ENCODE data around the gene ARF6.
"Not testable (repeated sequence)": the region's sequence is repeated elsewhere in the genome, so short reads cannot be mapped to it uniquely, and the experiment has no call there.

ARF6 gene

DNA sequence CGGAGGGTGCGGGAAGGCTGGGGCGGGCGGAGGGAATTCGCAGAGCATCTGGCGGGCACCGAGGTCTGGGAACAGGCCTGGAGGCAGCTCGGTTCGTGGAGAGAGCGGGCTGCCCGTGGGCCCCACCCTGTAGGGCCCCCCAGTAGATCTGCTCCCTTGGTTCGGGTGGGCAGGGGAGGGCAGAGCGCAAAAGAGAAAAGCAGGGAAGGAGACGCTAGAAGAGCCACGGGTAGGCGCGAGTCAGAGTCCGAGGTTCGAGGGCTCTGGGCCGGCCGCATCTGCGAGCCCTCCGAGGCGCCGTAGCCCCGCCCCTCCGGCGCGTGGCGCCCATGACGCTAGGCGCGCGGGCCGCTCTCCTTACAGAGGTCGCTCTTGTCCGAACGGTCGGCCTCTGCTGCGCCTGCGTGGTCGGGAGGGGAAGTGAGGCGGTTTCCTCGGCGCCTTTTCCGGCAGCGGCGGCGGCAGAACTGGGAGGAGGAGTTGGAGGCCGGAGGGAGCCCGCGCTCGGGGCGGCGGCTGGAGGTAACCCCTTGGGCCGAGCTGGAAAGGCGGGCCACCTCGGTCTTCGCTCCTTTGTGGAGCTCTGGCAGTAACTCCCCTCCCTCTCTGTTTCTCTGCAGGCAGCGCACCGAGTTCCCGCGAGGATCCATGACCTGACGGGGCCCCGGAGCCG is at the start of gene ARF6:
TSS of gene ARF6 (plus strand) at position 447 of the 673 bp plus-strand sequence. CDS start 655 bp downstream, outside the sequence.
- peak; percentile 94 to 98 for DNase-seq

DNA sequence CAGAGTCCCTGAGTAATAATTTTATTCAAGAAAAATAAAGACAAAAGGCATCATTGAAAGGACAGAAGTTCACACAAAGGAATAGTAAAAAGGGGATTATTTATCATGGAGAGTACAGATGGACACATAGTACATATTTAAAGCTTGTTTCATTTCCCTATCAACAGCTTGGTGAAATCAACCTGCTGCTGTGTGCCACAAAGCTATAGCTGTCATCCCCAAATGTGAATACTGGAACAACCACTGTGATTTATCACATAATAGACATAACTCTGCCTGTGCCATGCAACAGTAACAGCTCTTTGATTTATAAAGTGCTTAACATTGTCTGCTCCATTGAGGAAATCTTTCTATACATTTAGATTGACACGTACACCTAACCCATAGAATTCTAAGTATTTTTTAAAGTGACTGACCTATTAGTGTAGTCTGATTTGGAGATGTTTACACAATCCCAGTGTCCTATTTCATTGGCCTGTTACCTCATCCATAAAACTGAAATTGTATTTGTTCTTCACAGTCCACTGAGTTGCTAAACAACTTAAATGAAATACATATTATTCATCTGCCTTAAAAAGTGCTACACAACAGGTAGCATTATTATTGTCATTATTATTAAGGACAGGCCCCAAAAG is 43.6 kb upstream of the ARF6 start:
- DNase-seq, result no peak

DNA sequence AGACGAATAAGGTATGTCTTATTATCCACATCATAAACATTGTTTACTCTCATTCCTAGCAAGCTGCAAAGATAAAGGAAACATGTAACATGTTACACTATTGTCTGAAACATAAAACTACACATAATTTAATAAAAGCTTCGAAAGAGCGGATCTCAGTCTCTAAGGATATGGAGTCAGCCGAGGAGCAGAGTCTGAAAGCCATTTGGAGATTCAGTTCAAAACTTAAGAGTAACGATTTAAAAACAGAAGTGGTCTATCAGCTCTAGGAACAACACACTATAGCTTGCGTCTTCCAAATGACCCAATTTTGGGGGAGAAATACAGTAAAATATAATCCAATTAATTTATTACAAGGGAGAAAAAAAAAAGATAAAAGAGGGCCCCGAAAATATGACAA is 41.1 kb upstream of the ARF6 start:
- DNase-seq, result no peak

DNA sequence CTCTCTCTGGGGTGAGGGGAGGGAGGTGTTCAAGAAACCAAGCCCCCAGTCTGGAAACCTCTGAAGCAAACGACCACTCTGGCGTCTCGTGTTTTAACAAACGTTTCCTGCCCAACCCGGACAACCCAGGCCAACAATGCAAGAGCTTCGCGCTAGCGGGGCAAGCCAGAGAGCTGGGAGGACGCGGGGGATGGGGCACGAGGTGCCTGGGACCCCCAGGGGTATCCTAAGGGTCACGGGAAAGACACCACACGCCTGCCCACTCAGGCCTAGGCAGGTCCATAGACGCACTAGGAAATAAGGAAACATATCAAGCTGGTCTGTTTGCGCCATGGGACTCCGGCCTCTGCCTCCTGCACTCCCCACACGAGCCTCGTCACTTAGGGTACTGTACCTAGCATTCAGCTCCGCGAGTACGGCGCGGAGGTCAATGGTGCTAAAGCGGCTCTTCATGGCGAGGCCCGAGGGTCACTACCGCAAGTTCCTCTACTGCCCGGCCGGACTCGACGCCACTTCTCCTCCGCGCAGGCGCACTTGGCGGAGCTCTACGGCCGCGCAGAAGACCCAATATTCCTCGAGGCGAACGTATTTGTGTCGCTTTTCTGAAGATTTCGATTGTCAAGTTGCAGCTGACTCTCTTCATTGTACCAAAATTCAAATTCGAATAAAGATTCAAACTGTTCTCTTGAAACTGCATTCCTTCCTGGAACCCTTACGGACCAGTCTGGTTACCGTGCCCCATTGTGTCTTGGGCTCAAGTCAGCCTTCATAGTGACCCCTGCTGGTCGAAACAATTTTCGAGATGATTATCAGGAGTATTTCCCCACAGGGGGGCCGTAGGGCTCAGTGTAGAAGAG is 40.4 kb upstream of the ARF6 start, which contains the start of gene NEMF:
TSS of gene NEMF (minus strand) at position 488 of the 857 bp plus-strand sequence. CDS start at position 453, 35 bp downstream.
- peak; percentile 93 for DNase-seq

DNA sequence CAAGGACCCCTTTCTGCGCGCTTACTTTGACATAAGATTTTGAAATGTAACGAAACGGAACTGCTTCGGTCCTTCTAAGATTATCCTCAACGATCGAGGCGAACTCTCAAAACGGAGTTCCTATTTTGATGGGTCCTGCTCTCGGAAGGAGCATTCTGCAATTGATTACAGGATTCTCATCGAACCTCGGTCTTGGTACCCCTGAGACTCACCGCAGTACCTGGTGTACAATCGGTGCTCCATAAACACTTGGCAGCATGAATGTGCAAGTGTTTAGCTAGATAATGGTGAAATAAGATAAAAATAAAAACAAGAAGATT is 39.8 kb upstream of the ARF6 start:
- DNase-seq, result no peak

DNA sequence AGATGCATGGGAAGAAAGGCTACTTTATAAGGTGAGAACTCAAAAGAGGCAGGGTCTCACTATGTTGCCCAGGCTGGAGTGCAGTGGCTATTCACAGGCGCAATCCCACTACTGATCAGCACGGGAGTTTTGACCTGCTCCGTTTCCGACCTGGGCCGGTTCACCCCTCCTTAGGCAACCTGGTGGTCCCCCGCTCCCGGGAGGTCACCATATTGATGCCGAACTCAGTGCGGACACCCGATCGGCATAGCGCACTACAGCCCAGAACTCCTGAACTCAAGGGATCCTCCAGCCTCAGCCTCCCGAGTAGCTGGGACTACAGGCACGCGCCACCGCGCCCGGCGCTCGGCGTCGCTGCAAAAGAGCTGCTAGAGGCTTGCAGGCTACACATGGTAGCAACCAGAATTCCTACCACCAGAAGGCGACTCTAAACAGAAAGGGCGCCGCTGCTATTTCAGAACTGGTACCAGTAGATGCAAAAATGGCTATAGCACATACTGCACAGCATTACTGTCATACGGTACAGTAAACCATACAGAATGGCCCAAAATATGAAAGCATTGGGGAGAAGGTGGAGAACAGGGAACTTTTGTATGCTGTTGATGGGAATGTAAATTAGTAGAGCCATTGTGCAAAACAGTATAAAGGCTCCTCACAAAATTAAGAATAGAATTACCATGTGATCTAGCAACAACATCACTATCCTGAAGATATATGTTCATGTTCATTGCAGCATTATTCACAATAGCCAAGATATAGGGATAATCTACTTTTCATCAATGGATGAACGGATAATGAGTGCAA is 39.1 kb upstream of the ARF6 start:
- DNase-seq, result peak; percentile 36 to 60

DNA sequence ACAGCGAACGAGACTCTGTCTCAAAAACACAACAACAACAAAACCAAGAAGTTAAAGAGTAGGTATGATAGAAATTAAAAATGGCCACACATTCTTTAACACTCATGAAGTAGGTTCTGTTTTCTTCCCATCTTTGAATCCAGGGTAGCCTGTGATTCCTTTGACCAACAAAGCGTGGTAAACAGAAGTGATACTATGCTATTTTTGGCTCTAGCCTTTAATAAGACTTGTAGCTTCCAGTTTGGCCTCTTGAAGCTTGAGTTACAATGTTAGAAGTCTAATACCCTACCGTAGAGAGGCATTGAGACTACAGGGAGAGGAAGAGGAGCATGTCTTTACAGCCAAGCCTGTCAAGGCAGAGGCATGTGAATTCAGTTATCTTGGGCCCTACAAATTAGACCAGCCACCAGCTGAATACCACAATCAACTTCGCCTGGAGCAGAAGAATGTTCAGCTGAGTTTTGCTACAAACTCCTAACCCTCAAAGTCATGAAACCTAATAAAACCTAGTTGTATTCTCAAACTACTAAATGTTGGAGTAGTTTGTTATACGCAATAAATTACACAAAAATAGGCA is 35.4 kb upstream of the ARF6 start:
- no peak for DNase-seq

DNA sequence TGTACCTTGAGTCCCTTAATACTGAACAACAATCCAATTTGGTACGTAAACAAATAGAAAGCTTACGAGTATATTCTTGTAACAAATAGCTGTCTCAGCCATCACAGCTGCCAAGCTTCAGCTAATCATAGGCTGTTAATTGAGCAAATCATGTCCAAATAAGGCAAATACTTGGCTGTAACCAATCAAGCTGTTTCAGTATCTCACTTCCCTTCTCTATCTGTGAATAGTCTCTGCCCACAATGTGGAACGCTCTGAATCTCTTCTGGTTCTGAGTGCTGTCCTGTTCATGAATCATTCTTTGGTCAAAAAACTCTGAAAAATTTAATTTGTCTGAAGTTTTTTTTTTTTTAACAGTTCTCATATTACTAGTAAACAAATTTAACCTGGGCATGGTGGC is 34.5 kb upstream of the ARF6 start:
- no peak for DNase-seq

DNA sequence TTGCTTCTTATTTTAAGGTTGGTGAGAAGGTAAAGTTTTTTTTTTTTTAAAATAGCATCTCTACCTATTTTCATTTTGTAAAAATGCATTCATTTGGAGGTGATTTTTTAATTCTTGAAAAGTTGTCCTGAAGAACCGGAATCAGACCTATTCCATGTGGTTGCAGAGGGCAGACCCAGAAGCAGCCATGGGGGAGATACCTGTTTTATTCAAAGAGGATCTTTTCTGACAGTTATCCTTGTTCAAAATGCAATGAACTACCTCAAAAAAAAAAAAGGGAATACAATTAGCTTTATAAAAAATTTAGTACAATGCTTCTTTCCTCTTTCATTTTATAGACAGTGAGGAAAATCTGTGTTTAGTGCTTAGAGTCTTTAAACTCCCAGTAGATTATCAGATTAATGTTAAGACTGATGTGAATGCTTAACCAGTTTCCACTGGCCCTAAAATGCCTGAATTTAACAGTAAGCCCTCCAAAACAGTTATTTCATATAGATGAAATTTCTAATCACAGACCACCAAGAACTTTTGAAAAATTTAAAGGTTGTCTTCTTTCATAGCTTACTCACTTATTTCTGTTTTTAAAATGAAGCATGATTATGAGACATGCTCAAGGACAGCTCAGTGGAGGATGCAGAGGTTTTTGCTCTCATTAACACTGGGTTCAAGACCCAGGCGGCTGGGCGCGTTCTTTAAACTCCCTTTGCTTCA is 31.7 kb upstream of the ARF6 start:
- DNase-seq, result peak in 1 of 2 experiments; percentile 15

DNA sequence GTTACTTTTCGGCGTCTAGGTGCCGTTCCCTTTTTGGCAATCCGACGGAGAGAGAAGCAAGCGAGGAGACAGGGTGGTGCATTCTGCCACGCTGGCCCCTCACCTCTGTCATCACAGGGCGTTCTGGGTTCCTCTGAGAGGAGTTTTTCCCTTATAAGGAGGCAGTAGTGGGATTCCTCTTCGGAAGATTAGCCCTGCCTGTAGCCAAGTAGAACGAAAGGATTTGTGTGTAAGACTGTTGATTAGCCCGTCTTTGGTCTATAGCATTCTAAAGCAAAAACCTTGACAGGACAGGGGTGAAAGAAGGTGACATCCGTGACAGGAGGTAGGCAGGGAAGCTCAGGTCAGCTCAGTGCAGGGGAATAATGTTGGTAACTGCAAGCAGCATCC is 31.2 kb upstream of the ARF6 start:
- DNase-seq, result peak; percentile 66 to 76

DNA sequence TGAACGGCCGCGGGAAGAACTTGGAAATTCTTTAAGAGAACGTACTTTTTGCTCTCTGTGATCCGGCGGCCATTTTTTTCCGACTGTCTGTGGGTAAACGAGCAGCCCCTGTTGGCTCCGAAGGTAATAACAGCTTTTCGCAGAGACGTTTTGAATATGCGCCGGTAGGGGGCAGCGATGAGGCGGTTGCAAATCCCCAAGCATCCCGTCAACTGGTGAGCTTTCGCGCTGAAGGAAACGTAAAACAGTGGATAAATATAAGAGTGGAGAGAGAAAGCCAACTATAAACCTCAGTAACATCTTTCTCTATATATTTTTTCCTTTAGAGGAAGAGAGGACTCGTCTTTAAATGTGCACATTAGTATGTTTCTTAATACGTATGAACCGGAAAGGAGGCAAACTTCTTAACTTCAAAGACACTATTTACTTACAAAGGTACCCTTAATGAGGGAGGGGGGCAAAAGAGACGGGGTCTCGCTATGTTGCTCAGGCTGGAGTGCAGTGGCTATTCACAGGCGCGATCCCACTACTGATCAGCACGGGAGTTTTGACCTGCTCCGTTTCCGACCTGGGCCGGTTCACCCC is 30.7 kb upstream of the ARF6 start:
- DNase-seq, result peak; percentile 84 to 89

DNA sequence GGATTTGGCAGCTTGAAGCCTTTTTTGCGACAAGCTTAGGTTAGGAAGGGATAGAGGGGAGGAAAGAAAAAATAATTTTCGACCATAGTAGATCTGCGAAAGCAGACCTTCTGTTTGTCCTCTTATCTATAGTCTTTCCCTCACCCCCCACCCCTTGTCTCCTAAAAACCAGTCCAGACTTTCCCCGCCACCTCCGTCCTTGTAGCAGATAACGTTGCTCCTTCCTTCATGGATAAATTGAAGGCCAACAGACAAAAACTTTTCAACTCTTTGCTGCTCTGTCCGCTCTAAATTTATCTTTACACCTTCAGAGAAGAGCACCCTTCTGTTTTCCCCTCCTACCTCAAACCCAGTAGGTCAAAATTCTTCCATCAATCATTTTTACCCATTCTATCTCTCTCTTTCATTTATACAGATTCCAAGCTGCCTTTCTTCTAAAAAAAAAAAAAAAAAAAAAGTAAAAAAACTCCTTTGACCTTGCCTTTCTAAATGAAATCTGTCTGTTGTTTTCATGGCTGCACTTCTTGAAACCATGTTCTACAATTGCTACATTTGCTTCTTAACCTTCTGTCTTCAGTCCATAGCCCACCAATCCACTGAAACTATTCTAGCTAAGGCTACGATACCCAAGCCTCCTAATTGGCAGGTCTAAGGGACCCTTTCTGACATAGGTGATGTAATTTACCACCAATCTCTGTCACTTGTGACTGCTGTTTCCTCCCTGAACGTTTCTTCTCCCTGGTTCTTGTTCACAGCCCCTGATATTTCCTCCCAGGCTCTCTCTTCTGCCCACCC is 29.2 kb upstream of the ARF6 start:
- peak in 1 of 2 experiments; percentile 6 for DNase-seq

DNA sequence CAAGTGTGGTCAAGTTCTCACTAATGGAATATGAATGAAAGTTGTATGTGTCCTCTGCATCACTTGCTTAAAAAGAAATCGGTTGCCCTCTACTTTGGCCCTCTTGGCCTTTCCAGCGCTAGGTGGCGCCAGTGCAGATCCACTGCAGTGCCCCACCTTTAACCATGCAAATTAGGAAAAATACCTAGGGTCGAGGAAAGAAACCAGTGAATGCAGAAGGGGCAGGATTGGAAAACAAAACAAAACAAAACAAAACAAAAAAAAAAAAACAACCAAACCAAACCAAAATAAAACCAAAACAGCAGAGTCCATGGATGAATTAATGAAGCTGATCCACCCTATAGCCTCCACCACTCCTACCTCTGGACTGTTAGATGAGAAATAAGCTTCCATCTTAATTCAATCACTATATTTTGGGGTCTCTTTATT is 27.4 kb upstream of the ARF6 start:
- peak; percentile 36 to 74 for DNase-seq

DNA sequence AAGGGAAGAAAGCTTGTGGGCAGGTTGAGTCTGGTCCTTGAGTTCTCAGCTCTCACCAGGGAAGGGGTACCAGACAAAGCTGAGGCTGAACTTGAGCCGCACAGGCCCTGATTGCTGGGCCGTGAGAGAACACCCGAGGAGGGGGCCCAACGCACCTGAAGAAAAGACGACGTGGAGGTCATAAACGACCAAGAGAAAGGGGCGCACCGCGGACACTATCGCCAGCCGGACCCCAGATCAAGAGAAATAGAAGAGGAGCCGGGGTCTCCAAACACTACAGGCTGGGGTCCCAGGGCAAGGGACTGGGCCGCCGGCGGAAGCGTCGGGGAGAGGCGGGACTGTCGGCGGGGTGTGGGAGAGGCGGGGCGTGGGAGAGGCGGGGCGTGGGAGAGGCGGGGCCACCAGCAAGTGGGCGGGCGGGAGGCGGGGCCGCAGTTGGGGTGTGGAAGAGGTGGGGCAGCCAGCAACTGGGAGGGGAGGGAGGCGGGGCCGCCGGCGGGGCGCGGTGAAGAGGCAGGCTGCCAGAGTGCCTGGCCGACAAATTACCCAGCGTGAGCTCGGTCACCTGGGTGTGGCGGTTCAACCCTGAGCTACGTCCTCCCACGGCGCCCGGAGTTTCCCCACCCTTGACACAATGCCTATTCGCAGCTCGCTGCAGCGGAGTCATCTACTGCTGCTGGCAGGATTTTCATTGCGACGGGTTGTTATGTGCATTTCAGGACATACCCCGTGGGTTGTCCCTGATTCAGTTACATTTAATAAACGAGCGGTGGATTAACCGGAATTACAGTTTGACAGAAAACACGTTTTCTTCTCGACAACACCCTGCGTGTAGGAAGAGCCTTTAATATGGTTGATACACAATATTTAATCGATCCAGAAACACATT is 24.8 kb upstream of the ARF6 start:
- DNase-seq, result peak; percentile 58 to 93

DNA sequence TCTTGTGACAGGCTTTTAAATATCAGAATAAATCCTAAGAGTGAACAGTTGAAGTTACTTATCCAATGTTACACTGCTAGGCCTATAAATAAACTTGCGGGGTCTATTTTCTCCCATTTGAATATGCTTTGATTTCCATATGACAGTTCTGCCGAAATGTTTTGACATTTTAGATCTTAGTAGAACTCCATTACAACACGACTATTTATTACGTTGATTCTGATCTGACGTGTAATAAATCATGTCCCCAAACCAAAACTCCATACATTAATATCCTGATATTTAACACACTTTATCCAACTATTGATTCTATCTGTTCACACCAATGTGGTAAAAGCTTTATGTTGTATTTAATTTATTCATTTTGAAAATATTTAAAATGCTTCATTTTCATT is 24.2 kb upstream of the ARF6 start:
- no peak for DNase-seq

DNA sequence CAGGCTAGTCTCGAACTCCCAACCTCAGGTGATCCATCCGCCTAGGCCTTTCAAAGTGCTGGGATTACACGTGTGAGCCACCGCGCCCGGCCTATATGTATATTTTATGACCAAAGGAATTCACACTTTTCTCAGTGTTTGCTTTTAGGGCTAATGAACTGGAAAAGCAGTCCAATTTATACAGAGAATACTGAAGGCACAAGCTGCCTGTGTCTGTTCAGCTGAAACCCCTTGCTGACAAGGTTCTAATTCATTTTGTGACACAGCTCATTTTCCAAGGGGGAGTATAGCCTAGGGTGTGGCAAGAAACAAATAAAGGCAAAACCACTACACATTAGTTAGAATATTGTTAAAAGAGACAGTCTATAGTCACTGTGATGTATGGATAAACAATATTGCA is 22.0 kb upstream of the ARF6 start:
- no peak for DNase-seq

DNA sequence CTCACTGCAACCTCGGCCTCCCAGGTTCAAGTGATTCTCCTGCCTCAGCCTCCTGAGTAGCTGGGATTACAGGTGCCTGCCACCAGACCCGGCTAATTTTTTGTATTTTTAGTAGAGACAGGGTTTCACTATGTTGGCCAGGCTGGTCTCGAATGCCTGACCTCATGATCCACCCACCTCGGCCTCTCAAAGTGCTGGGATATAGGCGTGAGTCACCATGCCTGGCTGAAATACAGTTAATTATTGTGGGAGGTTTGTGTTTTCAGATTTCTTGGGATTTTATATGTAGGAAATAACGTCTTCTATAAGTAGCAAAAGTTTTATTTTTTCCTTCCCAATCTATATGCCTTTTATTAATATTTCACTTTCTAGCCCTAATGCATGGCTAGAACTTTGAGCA is 19.3 kb upstream of the ARF6 start:
- DNase-seq, result not testable (repeated sequence)

DNA sequence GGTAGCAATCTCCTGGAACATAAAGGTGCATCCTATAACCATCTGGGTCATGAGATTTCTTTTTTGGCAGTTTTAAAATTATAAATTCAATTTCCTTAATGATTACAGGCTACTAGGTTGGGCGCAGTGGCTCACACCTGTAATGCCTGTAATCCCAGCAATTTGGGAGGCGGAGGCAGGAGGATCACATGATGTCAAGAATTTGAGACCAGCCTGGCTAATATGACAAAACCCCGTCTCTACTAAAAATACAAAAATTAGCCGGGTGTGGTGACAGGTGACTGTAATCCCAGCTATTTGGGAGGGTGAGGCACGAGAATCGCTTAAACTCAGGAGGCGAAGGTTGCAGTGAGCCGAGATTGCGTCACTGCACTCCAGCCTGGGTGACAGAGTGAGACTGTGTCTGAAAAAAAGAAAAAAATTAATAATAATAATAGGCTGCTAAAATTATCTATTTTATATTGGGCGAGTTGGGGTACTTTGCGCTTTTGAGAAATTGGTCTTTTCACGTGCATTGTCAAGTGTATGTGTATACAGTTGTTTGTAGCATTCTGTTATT is 17.2 kb upstream of the ARF6 start:
- no peak for DNase-seq

DNA sequence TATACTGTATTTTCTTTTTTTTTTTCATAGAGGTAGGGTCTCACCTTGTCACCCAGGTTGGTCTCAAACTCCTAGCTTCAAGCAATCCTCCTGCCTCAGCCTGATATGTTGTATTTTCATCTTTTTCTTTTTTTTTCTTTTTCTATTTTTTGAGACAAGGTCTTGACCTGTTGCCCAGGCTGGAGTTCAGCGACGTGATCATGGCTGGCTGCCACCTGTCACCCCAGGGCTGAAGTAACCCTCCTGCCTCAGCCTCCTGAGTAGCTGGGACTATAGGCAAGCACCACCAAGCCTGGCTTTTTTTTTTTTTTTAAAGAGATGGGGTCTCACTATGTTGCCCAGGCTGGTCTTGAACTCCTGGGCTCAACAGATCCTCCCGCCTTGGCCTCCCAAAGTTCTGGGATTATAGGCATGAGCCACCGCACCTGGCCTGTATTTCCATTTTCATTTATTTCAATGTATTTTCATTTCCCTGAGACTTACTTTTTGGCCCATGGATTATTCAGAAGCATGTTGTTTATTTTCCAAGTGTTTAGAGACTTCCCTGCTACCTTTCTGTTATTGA is 16.2 kb upstream of the ARF6 start:
- no peak for DNase-seq
